ENCODE data around the gene CNTNAP5.

CNTNAP5 gene

DNA sequence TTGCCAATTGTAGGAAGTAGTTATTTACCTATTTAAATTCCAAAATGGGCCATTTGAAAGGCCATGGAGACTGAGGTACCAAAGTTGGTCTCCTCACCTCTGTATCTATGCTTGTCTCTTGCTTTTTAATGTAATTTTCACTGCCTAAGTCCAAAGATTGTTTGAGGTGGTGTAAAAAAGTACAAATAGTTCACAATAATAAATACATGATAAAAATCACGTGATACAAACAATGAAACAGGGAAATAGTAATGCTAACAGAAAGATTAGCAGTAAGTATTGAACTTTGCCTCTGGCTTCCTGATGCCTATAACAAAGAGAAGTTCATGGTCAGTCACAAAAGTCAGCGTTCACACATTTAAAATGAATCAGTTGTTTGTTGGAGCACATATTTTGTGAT is 67.6 kb downstream of the CNTNAP5 start:
- no peak overlapping the region for H3K4me3 ChIP-seq (ENCODE audit: low read depth, low read length)
- ChIA-PET POLR2A (no interaction called here), CTCF (no interaction called here)
- DNase-seq (ENCODE audit: low read depth, low spot score) = no peak
- TF ChIP-seq, protein P1, sequence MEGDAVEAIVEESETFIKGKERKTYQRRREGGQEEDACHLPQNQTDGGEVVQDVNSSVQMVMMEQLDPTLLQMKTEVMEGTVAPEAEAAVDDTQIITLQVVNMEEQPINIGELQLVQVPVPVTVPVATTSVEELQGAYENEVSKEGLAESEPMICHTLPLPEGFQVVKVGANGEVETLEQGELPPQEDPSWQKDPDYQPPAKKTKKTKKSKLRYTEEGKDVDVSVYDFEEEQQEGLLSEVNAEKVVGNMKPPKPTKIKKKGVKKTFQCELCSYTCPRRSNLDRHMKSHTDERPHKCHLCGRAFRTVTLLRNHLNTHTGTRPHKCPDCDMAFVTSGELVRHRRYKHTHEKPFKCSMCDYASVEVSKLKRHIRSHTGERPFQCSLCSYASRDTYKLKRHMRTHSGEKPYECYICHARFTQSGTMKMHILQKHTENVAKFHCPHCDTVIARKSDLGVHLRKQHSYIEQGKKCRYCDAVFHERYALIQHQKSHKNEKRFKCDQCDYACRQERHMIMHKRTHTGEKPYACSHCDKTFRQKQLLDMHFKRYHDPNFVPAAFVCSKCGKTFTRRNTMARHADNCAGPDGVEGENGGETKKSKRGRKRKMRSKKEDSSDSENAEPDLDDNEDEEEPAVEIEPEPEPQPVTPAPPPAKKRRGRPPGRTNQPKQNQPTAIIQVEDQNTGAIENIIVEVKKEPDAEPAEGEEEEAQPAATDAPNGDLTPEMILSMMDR (IDR thresholded peaks at IDR 0.05; ENCODE audit: insufficient read depth, low read length, missing control alignments) = no peak

DNA sequence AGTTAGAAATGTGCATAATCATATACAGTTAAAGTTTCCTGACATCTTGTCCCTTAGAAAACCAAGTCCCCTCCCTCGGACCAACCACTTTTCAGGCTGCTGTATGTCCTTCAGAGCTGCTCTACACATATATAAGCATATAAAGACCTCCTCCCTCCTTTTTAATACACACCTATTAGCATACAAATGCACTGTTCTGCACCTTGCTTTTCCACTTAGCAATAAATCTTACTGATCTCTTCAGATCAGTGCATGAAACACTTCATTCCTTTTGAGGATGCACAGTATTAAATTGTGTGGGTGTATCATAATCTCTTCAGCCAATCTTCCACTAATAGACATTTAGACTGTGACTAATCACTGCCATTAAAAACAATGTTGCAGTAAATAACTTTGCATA is 79.8 kb downstream of the CNTNAP5 start:
- ChIA-PET POLR2A (no interaction called here), CTCF (no interaction called here)
- H3K4me3 ChIP-seq (ENCODE audit: low read depth, low read length) = no peak overlapping the region
- no peak for DNase-seq (ENCODE audit: low read depth, low spot score)
- TF ChIP-seq, protein P1 (IDR thresholded peaks at IDR 0.05; ENCODE audit: insufficient read depth, low read length, missing control alignments) = no peak

DNA sequence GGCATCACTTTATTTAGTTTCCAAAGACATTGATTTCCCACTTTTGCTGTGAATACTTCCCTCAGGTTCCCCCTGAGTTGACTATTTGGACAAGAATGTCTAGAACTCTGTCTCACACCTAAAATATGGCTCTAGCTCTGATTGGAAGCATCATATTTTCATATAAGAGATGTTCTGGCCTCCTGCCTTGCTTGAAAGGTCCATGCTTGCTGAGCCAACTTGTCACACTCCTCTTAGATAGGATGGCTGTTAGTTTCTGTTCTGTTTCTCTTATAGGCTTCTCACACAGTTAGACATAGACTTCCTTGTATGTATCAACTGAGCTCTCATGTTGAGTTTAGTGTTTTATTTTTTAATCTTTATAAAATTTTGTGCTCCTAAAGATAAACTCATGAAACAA is 87.1 kb downstream of the CNTNAP5 start:
- no peak overlapping the region for H3K4me3 ChIP-seq (ENCODE audit: low read depth, low read length)
- TF ChIP-seq, protein P1 (IDR thresholded peaks at IDR 0.05; ENCODE audit: insufficient read depth, low read length, missing control alignments) = no peak
- ChIA-PET POLR2A (no interaction called here), CTCF (no interaction called here)
- DNase-seq (ENCODE audit: low read depth, low spot score) = no peak

DNA sequence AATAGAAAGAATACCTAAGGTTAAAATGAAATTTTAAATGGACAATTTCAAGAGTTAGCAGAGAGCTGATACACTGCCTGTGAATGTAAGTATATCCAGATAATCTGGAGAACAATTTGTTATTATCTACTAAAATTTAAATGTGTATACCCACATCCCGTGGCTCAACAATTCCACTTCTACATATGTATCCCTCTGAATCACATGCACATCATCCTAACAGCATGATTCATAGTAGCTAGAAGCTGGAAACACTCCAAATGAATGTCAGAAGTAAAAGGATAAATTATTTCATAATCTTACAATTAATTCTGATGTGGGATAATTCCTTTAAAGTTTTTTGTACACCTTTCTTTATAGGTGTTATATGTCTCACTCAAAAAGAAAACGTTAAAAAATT is 87.9 kb downstream of the CNTNAP5 start:
- no peak for DNase-seq (ENCODE audit: low read depth, low spot score)
- POLR2A ChIA-PET = no interaction called here
- no peak overlapping the region for H3K4me3 ChIP-seq (ENCODE audit: low read depth, low read length)
- TF ChIP-seq, protein P1 (IDR thresholded peaks at IDR 0.05; ENCODE audit: insufficient read depth, low read length, missing control alignments) = no peak
- CTCF ChIA-PET = no interaction called here

DNA sequence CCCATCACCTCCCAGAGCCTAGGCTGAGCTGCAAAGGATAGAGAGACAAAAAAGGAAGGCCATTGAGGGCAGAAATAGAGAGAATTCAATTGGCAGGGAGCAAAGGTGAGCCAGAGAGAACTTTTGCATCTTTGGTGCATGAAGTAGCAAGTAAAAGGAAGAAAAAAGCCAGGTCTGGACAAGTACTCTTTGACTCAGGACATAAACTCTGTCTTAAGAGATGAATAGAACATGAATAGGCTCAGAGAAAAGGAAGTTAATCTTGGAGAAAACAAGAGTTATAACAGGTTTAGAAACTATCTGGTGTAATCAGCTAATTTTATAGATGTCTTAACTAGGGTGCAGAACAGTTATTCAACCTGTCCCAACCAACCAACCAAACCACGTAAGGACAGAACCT is 95.2 kb downstream of the CNTNAP5 start:
- POLR2A ChIA-PET = no interaction called here
- TF ChIP-seq, protein P1 (IDR thresholded peaks at IDR 0.05; ENCODE audit: insufficient read depth, low read length, missing control alignments) = no peak
- CTCF ChIA-PET = no interaction called here
- no peak for DNase-seq (ENCODE audit: low read depth, low spot score)
- H3K4me3 ChIP-seq (ENCODE audit: low read depth, low read length) = no peak overlapping the region

DNA sequence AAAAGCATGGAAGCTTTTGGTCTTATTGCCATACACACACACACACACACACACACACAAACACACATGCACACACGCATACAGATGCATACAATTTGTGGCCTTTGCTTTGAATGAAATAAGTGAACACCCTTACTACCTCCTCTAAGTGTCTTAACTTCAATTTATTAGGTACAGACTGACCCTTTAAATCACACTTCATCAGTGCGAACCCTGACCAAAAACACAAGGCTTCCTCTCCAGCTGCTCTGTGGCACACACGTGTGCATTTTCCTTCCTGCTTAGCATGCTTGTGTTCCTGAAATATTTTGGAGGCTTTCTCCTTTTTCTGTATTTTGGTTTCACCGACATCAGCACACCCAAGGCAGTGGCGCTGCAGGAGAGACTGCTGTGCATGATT is 96.0 kb downstream of the CNTNAP5 start:
- CTCF ChIA-PET = no interaction called here
- no peak for DNase-seq (ENCODE audit: low read depth, low spot score)
- POLR2A ChIA-PET = no interaction called here
- H3K4me3 ChIP-seq (ENCODE audit: low read depth, low read length) = no peak overlapping the region
- TF ChIP-seq, protein P1 (IDR thresholded peaks at IDR 0.05; ENCODE audit: insufficient read depth, low read length, missing control alignments) = no peak
